ENCODE results near the gene EXOC3L4. TPM values are rescaled to one million over a fixed set of nuclear protein-coding genes. Genes with fewer than 3 reads are reported as not detected.

The EXOC3L4 gene
- total RNA-seq, 1 donor from 2014 or later = 1.1 TPM

DNA sequence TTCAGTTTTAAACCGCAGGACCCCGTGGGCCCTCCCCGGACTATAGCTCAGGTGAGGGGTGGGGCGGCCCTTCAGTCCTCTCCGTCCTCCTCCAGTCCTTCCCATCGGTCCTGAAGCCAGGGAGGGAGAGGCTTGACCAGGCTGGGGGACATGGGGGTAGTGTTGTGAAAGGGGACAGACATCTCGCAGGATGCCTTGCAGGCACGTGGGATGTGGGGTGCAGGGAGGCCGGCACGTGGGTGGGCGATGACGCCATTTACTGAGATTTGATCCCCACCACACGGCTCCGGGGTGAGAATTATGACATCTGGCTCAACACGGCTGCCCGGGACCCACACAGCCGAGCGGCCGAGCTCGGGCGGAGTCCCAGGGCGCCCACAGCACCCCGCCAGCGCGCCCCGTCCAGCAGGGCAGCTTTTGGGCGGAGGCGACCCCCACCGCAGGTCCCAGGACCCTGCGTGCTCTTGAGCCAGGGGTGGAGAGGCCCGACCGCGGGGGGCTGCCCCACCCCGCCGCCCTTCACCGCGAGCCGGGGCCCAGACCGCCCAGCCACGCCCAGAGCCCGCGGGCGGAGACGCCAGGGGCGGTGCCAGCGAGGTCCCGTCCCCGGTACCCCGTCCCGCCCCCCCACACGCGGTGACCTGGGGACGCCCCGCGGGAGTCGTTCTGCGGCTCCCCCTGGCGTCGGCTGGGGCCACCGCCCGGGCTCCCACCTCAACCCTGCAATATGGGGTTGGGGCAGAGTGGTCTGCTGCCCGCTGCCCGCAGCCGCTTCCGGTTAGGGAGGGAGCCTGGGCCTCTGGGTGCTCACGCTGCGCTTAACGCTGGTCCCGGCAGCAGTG is 3.3 kb upstream of the EXOC3L4 start:
- DNase-seq = no peak

DNA sequence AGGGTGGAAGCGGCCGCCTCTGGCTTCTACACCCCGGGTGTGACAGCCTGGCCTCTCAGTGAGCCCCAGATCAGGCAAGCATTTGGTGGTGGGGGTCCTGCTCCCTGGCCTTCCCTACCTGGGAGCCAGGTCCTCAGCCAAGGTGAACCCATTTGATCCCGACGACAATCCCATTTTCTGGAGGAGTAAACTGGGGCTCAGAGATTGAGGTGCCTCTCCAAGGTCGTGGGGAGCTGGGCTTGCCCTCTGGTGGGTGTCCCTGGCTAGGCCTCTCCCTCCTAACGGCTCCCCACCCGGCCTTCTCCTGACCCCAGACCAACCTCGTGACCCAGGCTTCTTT is 2.7 kb upstream of the EXOC3L4 start:
- DNase-seq = no peak

DNA sequence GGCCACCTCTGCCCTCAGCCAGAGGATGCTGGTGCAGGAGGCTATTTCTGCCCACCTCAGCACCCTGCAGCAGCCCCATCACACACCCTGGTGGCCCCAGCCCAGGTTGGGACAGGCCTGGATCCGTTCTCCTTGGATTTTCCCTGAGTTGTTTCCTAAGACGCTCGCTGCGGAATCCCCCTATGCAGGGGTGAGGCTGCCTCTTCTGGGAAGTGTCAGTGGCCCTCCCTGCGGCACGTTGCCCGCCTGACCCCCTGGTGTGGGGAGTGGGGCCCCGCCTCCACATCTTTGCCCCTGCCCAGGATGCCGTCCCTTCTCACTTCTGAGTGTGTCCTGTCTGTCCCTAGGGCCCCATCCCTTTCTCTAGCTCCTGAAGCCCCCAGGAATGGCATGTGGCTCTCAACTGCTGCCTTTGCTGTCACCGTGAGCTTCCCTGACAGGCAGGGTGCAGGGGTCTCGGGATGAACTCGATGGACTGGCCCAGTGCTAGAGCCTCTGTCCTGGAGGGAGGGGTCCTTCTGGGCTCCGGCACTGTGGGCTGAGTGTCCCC is 594 bp upstream of the EXOC3L4 start:
- no peak for DNase-seq

DNA sequence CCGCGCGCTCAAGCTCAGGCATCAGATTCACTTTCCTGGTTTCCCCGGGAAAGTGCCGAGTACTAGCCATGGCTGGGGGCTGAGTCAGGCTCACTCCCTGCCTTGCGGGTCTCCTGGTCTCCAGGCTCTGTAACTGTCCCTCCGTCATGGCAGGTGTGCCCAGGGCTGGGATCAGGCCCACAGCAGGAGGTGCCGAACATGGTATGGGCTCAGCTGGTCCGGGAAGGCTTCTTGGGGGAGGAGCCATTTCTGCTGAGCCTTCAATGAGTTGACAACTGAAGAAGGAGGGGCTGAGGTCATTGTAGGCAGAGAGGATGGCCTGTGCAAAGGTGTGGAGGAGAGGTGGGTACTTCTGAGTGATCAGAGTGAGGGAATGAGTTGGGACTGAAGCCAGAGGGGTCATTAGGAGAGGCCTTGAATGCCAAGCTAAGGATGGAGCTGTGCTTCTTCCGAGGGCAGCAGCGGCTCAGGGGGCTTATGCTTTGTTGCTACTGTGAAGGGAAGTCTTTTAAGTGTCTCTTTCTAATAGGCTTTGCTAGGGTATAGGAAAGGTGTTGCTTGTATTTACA is 769 bp downstream of the EXOC3L4 start:
- DNase-seq = no peak

DNA sequence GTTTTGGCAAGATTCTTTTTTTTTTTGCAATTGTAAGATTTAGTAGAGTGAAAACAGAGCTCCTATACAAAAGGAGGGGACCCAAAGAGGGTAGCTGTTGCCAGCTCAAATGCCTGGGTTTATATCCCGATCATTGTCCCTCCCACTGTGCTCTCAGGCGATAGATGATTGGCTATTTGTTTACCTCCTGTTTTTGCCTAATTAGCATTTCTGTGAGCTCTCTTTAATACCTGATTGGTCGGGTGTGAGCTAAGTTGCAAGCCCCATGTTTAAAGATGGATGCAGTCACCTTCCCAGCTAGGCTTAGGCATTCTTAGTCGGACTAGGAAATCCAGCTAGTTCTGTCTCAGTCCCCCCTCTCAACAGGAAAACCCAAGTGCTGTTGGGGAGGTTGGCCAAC is 1.9 kb downstream of the EXOC3L4 start:
- no peak for DNase-seq

DNA sequence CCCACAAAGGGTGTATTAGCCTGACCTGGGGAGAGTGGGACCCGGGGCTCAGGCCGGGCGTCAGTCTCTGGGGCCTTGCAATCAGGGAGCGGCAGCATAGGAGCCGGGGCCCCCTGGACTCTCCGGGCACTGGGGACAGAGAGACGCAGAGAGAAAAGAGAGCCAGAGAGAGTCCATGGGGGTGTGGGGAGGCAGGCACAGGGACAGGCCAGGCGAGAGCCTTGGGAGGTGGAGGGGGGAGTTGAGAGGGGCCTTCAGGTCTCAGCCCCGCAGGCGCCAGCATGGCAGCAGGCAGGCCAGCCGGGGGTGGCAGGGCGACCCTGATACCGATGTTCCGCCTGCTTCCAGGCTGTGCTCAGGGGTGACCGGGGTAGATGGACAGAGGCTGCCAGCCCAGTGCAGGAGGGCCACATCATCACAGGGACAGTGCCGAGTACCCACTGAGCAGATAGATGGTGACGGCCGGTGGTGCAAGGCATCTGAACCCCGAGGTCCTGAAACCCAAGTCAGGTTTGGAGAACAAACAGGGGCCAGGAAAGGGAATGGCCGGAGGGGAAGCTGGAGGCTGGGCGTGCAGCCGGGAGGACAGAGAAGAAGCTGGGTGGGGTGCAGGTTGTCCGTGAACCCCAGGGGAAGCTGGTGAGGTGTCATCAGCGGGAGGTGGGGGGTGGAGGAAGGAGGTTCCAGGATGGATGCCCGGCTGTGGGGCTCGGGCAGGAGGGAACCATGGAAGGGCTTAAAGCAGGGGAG is 2.9 kb downstream of the EXOC3L4 start:
- DNase-seq = no peak

DNA sequence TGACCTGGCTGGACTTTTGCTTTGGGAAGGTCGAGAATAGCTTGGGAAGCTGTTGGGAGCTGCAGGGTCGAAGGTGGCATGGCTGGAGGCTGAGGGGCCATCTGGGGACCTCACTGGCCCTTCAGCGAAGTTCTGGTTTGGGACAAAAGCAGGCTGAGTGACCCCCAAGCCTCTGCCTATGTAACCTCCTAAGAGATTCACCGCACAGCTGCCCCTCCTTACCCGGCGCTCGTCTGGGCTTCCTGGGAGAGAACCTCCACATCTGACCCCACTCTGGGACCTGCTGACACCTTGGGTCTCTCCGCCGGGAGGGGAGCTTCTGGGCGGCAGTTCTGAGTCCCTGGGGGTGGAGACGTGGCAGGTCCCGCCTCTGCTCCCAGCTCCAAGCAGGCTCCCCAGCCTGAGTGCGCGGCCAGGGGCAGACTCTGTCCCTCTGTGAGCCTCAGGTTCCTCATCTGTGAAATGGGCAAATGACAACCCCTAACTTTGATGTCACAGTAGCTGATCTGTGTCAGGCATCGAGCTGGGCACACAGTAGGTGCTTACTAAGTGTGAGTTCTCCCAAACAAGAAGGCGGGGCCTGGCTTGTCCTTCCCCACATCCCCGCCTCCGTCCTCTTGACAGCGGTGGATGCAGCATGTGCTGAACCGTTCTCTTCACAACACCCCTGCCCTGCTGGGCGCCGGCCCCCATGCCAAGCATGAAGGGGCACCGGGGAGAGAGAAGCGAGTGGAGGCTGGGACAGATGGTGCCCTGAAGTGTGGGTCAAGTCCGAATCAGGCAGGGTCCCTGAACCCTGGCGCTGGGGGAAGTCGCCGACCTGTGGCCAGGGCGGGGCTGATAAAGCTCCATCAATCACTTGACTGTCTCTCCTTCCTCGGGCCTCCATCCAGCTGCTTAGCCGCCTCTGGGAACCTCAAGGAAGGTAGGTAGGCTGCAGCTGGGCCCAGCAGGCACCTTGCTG is 3.8 kb downstream of the EXOC3L4 start:
- DNase-seq = no peak

DNA sequence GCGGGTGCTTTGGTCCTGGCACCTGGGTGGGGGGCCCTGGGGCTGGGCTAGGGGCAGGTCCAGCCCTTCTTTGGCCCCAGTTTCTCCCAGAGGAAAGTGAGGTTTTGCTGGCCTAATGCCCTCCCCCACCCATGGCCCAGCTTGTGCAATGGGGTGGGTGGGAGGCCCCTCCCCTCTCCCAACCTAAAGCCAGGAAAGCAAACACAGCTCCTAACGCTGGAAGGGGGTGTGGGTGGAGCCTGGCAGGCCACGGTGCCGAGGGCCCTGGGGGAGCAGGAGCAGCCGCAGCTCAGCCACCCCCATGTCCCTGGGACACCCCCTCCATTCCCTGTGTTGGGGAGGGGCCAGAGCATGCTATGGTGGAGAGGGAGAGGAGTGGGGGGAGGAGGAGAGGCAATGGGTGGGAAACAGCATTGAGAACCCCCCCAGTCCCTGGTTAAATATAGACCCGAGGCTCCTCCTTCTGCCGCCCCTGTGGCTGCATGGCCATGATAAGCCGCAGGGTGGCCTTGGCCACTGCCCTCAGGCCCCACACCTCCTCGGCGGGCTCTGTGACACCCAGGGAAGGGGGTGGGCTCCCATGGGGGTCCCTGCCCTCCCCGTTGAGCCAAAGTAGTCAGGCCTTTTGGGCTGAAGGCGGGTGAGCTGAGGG is 4.7 kb downstream of the EXOC3L4 start:
- no peak for DNase-seq

DNA sequence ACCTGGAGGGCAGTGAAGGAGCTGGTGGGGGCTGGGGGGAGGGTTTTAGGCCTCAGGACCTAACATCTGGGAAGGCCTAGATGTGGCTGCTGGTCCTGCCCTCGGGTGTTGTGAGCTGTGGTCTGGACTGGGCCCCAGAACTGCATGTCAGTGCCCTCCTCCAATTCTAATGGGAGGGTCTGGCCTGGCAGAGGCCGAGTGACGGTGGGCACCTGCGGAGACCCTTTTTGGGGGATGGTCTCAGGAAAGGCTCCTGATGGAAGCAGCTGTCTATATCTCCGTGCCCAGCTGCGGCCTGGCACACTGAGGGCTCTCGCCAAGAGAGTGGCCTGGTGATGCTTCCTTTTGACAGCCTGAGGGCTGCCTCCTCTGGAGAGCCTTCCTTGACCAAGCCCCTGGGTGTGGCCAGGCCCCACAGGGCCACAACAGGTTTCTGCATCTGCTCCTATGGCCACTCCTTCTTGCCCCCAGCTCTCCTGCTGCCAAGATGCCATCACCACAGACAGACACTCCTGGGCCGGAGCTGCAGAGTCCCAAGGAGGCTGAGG is 5.3 kb downstream of the EXOC3L4 start:
- DNase-seq = no peak

DNA sequence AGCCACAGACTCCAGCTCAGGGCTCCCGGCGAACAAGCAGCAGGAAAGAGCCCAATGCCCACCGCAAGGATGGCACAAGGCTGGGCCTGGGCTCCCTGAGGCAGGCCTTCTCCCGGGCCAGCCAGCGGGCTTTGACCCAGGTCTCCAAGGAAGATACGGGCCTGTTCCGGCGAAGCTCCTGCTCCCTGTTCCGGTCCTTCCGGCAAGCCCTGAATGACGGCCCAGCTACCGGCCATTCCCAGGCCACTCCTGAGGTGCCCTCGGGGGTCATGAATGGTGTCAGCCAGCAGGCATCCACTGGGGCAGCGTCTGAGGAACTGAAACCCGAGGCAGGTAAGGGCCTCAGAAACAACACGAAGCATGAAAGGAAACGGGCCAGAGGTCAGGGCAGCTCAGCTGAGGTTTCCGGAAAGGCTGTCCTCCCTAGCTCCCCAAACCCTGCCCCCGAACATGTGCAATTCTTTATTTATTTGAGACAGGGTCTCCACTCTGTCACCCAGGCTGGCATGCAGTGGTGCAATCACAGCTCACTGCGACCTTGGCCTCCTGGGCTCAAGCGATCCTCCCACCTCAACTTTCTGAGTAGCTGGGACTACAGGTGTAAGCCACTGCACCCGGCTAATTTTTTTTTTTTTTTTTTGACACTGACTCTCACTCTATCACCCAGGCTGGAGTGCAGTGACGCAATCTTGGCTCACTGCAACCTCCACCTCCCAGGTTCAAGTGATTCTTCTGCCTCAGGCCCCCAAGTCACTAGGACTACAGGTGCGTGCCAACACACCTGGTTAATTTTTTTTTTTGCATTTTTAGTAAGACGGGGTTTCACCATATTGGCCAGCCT is 6.0 kb downstream of the EXOC3L4 start:
- DNase-seq = no peak

DNA sequence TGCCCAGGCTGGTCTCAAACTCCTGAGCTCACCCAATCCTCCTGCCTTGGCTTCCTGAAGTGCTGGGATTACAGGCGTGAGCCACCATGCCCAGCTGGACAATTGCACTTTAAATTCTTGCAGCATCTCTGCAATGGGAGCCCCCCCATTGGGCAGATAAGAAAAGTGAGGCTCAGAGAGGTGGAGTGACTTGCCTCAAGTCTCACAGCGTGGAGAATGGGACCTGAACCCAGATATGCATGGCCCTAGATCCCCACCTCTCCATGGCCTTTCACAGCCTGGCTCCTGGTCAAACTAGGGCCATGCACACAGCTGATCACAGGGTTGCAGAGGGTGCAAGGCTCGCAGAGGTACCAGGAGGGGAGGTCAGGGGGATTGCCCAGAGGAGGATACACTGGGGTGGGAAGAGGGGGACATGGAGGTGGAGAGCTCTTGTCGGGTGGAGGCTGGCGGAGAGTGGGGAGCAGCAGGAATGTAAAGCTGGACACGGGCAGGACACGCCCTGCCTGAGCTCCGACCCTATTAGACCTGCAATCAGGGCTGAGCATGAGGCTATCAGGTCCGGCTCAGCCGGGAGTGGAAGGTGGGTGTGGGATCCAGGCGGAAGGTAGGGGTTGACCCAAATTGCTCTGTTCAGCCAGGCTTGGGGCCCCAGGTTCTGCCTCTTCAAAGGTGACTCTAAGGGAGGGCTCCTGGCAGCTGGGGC is 6.9 kb downstream of the EXOC3L4 start:
- no peak for DNase-seq

DNA sequence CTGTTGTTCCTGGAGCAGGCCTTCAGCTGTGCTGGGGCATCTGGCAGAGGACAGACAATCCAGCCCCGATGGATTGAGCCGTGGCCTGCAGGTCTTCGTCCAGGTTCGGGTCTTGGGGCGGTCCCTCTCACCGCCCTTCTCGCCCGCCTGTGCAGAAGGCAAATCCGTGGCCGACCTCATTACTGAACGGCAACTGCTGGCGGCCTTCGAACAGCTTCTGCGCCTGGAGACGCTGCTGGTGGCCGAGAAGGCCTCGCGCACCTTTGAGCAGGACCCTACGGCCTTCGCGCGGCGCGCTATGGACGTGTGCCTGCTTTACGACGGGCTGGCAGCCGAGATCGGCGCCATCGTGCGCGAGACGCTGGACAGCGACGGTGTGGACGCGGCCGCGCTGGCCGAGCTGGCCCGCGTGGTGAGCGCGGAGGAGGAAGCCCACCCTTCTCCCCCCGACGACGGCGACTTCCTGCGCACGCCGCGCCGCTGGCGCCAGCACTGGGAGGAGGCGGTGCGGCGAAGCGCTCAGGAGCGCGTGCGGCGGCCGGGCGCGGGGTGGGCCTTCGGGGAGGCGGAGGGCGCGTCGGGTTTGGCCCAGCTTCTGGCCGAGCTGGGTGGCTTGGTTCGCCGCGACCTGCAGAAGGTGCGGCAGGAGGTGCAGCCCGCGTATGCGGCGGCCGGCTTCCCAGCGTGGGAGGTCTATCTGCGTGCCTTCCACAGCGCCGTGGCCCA is 7.6 kb downstream of the EXOC3L4 start:
- DNase-seq = no peak

DNA sequence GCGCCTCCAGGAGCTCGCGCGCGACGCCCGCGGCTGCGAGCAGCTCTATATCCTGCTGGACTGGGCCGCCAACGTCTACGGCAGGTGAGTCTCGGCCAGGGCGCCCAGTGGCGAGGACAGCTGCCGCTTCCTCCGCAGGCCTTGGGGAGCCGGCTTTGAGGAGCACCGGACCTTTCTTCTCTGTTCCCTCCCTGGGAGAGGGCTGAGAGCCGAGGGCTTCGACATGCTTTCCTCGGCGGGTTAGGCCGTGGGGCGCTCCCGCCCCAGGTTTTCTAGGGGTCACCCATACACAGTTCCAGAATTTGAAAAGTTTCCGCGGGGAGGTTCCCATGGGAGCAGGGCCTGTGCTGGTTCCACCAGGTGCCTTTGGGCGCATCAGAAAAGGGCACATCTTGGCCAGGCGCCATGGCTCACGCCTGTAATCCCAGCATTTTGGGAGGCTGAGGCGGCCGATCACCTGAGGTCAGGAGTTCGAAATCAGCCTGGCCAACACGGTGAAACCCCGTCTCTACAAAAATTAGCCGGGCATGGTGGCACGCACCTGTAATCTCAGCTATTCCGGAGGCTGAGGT is 8.2 kb downstream of the EXOC3L4 start:
- no peak for DNase-seq

DNA sequence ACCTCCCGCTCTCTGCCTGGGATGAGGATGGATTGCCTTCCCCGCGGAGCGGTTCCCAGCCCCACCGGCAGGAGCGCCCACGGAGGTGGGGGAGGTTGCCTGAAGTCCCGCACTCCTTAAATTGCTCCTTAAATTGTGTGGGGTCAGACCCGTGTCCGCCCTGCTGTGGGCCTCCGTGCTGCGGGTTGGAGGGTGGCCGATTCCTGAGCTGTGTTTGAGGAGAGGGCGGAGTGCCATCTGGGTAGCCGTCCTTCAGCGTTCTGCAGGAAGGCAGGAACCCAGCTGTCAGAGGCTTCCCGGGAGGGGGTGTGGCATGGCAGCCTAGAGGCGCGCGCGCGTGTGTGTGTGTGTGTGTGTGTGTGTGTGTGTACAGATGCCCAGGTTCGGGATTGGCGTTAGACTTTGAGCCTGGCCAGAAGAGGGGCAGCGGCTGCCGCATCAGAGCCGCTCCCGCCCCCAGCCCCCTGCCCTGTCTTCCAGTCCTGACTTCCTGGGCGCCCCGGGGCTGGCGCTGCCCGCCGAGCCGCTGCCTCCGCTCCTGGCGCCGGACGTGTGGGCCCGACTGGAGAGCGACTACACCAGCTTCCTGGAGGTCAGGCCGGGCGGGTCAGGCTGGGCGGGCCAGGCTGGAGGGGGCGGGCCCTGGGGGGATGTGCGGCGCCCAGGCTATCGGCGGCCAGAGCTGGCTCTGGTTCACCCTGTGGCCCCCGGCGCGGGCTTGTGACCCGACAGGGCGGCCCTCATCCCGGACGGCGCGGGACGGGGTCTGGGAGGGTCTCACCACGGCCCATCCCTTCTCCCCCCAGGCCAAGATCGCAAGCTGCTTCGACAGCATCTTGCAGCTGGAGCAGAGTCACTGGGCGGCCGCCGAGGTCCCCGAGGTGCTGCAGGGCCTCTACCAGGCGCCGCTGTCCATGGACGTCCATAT is 9.2 kb downstream of the EXOC3L4 start:
- no peak for DNase-seq

DNA sequence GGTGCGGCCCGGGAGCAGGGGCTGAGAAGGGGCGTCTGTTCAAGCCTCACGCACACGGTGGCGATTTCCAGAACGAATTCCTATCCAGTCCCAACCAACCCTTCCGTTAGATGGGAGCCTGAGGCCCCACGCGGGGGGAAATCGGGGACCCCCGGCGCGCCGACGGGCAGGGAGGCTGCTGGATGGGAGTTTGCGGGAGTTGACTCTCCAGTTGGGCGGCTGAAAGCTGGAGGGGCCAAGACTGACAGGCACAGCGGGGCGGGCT is 9.8 kb downstream of the EXOC3L4 start:
- no peak for DNase-seq

DNA sequence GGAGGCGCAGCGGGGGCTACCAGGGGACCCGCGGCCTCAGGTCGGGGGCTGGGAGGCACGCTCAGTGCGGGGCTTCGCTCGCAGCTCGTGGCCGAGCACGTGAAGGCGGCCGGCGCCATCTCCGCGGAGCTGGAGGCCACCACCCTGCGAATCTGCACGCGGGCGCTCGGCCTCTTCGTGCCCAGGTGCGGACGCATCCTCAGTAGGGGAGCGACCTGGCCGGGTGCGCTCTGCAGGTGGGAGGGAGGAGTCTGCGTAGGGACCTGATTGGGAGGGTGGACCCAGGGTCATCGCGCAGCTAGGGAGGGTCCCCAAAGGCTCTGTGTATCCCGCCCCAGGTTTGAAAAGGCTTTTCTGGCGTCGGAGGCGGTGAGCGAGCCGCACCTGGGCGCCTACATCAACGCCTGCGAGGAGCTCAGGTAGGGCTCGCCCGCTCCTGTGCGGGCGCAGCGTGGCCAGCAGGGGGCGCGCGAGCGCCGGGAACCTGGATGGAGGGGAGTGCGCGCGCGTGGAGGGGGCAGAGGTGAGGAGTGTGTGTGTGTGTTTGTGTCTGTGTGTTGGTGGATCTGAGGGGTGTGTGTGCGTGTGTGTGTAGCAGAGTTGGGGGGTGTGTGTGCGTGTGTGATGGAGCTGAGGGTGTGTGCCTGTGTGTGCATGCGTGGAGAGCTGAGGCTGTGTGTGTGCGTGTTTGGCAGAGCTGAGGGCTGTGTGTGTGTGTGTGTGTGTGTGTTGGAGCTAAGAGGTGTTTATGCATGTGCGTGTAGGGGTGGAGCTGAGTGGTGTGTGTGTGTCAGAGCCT is 10.3 kb downstream of the EXOC3L4 start:
- no peak for DNase-seq
